HG03575 (cell line): Measurements from ENCODE around the gene HSPE1.
"Not testable (repeated sequence)": the region's sequence is repeated elsewhere in the genome, so short reads cannot be mapped to it uniquely, and the experiment has no call there.

Source experiments
- ATAC-seq: cut with Tn5 transposase; IDR thresholded peaks from one replicate; pipeline ENCODE4 v1.9.1; 2021; ENCODE audit not compliant: unreplicated experiment, insufficient number of reproducible peaks, low FRiP score; ENCODE audit errors: extremely low read depth

HSPE1 gene

DNA sequence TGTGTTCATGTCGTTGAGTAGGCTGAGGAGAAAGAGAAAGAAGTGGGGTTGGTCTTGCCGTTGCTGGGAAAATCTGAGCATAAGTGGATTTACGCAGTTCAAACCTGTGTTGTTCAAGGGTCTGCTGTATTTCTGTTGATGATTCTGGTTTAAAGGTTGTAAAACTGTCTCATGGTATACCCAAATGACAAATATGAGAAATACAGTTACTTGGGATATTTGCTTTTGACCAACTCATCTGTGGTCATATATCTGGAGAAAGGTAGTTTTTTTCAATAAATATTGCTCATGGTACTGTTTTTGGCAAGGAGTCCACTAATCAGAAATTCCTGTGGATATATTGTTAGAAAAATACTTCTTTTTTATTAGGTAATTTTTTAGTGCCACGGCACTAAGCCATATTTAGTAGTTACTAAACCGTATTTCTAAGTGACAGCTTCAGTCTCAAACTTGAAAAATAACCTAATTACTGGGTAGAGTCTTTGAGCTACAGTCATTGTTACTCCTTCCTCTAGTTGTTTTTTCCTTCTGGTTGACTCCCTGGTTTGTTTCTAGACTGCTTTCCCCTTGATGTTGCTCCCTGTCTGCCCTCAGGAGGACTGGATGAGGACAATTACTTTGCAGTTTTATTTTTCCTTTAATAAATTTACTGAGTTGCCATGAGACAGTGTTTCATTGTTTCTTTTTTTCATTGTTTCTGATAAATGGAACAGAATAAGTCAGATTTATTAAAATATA, 47.2 kb downstream of the HSPE1 start:
- ATAC-seq = no peak

DNA sequence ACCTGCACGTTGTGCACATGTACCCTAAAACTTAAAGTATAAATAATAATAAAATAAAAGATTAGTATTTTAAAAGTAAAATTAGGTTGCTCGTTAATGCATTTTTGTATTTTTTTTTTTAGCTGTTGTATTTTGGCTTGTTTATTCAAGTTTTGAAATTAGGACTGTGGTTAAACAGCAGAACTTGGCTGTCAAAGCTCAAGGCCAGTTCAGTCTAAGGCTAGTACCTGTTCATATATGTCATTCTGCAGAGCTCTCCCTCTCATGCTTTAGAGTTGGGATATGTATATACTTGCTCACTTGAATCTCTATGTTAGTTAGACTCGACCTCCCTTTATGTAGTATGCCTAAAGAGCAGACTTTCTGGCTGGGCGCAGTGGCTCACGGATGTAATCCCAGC, 48.4 kb downstream of the HSPE1 start:
- ATAC-seq = no peak

DNA sequence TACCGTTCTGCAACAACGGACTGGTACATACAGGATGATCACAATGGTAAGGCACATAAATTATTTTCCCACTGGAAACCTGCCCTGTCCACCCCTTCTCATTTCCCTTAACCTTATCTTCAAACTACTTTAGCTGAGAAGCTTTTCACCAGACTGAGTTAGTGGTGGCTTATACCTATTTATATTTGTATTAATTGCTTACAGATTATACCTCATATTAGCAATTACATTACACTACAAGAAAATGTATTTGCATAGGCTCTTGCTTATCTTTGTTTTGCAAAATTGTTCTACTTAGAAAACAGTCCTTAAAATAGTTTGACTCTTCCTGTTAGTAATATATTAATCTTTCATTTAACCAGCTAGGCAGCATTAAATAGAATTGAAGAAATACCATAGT, 51.1 kb downstream of the HSPE1 start:
- not testable (repeated sequence) for ATAC-seq
